C4-2B (cell line): Measurements from ENCODE around the gene SLC7A10.

Experiments used
- ZFX ChIP-seq: fragments of 450-650 bp; IDR thresholded peaks from 2 replicates; pipeline ENCODE4 v1.6.1; 2017
- TF ChIP-seq, protein P1 (sequence below): fragments of 450-650 bp; conservative IDR thresholded peaks from 2 replicates; pipeline ENCODE4 v1.5.1; 2017; ENCODE audit warnings: mild to moderate bottlenecking

DNA sequence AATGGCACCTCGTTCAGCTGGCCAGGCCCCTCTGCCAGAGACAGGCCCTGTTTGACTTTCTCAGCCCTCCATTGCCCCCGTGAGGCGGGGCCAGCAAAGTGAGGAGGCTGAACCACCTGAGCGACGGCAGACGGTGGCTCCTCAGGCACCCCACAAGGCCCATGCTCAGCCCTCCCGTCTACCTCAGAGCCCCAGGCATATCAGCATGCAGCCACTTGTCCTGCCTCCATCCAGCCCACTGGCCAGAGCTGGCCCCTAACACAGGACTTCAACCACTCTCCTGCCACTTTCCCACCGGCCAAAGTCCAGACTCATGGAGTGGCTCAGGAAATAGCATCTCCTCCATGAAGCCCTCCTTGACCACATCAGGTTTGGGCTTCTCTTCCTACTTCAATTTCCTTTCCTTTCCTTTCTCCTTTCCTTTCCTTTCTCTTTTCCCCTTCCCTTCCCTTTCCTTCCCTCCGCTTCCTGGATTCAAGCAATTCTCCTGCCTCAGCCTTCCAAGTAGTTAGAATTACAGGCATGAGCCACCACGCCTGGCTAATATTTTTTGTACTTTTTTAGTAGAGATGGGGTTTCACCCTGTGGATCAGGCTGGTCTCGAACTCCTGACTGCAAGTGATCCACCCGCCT is 9.3 kb downstream of the SLC7A10 start:
- TF ChIP-seq, protein P1, sequence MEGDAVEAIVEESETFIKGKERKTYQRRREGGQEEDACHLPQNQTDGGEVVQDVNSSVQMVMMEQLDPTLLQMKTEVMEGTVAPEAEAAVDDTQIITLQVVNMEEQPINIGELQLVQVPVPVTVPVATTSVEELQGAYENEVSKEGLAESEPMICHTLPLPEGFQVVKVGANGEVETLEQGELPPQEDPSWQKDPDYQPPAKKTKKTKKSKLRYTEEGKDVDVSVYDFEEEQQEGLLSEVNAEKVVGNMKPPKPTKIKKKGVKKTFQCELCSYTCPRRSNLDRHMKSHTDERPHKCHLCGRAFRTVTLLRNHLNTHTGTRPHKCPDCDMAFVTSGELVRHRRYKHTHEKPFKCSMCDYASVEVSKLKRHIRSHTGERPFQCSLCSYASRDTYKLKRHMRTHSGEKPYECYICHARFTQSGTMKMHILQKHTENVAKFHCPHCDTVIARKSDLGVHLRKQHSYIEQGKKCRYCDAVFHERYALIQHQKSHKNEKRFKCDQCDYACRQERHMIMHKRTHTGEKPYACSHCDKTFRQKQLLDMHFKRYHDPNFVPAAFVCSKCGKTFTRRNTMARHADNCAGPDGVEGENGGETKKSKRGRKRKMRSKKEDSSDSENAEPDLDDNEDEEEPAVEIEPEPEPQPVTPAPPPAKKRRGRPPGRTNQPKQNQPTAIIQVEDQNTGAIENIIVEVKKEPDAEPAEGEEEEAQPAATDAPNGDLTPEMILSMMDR: no peak
- TF ChIP-seq ZFX: no peak
